ENCODE measurements around the gene PALLD. TPM values are rescaled to one million over a fixed set of nuclear protein-coding genes. Genes with fewer than 3 reads are reported as not detected.

Gene PALLD
- total RNA-seq, 2 donors from 2014 or later: 649 to 791 TPM

- DNase-seq (ENCODE audit: low spot score): no peak
- intact Hi-C loops (cut with DNase I): no loop called here
Measured at GRCh38 chr4:168731006-168731636, 234.3 kb downstream of the PALLD start.

- DNase-seq (ENCODE audit: low spot score): no peak
- intact Hi-C loops (cut with DNase I): no loop called here
Measured at GRCh38 chr4:168731706-168732414, 235.0 kb downstream of the PALLD start.

DNA sequence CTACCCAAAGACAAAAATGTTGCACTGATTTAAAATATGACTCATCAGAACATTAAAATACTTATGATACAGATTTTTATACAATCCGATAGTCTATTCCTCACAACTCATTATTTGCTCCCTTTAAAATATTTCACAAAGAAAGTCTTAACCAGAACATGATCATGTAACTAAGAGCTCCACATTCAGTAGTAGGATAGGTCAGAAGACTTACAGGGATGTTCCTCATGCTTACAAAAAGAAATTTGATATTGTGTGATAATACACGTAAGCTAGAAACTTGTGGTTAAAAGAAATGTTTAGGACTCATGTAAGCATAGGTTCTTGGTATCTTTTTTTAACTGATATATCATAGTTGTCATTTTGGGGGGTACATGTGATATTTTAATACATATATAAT is 235.9 kb downstream of the PALLD start:
- intact Hi-C loops (cut with DNase I): no loop called here
- no peak for DNase-seq (ENCODE audit: low spot score)

DNA sequence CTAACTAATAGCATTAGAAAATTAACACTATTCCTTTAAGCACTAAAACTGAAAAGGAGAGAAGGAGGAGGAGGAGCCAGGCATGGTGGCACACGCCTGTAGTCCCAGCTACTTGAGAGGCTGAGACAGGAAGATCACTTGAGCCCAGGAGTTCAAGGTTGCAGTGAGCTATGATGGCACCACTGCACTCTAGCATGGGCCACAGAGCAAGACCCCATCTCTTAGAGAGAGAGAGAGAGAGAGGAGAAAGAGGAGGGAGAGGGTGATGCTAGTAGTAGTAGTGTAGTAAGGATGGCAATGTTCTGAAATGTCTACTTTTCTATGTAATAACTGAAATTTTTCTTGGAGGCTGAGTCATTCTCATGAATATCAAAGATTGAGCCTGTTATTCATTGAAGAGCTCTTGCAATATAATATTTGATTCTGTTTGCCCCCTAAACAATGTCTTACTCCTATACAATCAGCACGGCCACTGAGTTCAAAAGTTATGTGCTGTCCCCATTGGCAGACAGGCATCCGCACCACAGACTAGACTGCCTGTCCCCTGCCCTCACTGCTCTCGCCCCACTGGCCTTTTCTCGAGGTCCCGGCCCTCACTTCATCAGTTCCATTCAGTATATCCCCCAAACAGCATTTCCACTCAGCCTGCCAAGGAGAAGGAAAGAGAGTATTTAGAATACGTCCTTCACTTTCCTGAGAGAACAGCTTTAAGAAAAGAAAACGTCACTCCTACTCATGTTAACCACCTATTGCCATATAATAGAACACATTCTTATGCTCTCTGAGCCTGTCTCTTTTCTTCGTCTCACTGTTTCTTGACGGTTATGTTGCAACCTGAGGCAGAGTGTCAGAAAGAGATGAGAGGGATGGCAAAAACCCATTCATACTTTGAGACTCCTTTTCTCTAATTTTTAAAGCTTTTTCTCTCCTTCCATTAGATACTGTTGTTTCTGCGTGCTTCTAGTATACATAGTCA is 238.1 kb downstream of the PALLD start:
- intact Hi-C loops (cut with DNase I): no loop called here
- no peak for DNase-seq (ENCODE audit: low spot score)

GRCh38 chr4:168735735-168736134 is 238.9 kb downstream of the PALLD start:
- intact Hi-C loops (cut with DNase I): no loop called here
- DNase-seq (ENCODE audit: low spot score): no peak

DNA sequence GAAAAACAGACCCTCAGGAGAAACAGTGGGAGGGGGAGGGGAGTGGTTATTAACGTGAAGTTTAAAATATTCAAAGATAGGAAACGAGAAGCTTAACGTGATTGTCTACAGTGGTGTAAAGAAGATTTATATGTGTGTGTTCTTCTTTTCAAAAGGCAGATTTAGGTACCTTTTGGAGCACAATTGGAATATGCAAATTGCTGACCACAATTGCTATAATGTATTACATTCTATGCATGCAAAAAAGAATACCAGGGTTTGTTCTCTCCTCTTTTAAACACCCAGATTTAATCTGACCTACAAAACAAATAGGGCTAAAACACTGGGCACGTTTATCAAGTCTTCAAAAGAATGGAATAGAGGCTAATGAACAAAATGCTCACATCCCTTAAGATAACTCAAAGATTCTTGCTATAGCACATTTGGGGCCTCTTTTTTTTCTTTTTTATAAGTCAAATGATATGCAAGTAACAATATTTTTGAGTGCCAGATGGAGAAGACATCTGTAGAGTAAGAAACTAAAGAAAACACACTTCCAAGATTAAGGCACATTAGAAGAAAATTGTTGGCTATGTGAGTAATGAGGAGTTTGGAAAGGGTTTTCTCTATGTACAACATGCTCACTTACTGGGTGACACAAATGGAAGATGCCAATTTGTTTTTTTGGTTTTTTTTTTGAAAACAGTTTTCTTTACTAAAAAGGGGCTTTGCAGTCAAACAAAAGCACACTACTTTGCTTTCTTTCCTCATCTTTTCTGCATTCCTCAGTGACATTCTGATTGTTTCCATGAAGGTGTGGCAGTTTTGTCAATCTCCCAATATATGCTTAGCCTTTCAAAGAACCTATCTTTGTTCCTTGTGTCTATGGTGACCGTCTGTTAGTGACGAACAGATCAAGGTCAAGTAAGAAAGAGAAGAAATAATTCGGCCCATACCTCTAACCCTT is 240.3 kb downstream of the PALLD start:
- intact Hi-C loops (cut with DNase I): no loop called here
- no peak for DNase-seq (ENCODE audit: low spot score)

DNA sequence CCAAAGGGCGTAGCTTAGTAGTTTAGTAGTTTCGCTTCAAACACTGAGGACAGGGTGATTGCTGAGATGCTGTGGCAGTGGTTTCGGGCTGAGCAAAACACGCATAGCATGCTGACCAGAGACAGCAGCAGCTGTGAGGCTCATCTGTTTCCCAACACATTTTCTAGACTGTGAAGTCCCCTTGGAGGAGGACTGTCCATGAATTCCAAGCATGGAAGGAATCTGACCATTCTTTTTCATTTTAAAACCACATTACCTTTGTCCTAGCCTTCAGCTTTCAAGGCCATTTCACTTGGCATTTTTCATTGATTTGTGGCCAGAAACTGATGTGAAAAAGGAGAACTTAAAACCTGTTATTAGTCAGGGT is 240.9 kb downstream of the PALLD start:
- intact Hi-C loops (cut with DNase I): no loop called here
- no peak for DNase-seq (ENCODE audit: low spot score)

GRCh38 chr4:168739886-168740285 is 243.0 kb downstream of the PALLD start:
- intact Hi-C loops (cut with DNase I): no loop called here
- DNase-seq (ENCODE audit: low spot score): no peak

DNA sequence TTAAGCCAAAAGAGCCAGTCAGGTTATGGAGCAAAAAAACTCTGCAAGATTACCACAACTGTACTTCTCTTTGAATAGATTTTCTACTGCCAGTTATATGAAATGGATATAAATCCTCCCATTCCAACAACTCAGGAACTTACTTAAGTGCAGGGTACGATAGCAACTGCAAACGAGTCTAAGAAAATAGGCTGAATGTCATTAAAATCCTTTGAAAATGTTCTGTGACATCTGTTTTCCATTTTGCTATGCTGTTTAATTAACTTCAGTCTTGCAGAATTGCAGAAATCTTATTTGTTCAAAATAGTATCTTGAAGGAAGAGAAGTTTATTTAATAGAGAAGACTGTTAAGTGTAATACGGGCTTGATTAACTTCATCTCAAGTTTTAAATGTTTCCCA is 243.8 kb downstream of the PALLD start:
- no peak for DNase-seq (ENCODE audit: low spot score)
- intact Hi-C loops (cut with DNase I): no loop called here

DNA sequence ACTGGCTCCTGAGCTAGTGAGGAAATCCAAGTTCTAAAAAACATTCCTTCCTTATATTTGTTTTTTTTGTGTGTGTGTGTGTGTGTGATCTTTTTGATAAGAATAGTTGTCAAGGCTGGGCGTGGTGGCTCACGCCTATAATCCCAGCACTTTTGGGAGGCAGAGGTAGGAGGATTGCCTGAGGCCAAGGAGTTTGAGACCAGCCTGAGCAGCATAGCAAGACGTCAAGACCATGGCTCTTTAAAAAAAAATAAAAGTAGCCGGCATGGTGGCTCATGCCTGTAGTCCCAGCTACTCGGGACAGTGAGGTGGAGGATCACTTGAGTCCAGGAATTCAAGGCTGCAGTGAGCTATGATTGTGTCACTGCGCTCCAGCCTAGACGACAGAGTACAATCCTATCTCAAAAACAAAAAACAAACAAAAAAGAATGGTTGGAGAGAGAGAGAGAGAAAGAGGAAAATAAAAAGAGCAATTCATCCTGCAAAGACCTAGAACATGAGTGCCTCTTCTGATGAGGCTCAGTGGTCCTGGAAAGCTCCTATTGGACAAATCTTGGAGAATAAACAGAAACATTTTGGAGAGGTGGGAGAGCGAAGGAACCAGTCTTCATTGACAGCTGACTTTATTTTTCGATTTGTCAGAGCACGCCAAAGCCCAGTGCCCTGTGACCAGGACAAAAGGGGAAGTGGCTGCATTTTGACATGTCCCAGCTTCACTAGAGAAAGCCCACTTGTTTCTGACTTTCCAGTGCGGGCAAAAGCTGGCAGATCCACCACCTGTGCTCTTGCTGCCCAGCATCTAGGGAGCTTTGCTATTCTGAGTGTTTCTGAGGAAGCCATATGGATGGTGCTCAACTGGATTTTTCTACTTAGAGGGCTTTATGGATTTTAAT is 244.7 kb downstream of the PALLD start:
- no peak for DNase-seq (ENCODE audit: low spot score)
- intact Hi-C loops (cut with DNase I): no loop called here

GRCh38 chr4:168743131-168743530 is 246.3 kb downstream of the PALLD start:
- DNase-seq (ENCODE audit: low spot score): no peak
- intact Hi-C loops (cut with DNase I): no loop called here

- no peak for DNase-seq (ENCODE audit: low spot score)
- intact Hi-C loops (cut with DNase I): no loop called here
Measured at GRCh38 chr4:168743601-168744000, 246.7 kb downstream of the PALLD start.

DNA sequence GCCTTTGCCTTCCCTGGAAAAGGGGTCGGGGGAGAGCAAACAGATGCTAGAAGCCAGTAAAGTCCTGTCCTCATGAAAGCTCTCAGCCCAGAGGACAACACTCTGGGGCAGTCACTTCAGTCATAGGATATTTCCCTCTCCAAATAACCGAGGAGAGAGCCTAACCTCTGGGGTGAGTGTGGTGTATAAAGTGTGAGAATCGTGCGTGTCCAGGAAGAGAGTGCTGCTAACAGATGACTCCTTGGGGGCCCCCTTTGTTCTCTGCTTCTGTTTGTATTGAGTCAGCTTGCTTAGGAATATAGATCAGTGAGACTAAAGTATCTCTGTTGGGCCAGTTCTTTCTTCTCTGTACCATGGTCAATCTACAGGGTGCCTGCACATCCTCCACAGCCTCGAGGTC is 247.2 kb downstream of the PALLD start:
- intact Hi-C loops (cut with DNase I): no loop called here

GRCh38 chr4:168748807-168749206 is 252.0 kb downstream of the PALLD start:
- intact Hi-C loops (cut with DNase I): no loop called here
- no peak for DNase-seq (ENCODE audit: low spot score)

More for the DNA sequence above, 247.2 kb downstream of the PALLD start:
- DNase-seq (ENCODE audit: low spot score): no peak

- intact Hi-C loops (cut with DNase I): no loop called here
- DNase-seq (ENCODE audit: low spot score): no peak
Measured at GRCh38 chr4:168751263-168752225, 254.7 kb downstream of the PALLD start.

DNA sequence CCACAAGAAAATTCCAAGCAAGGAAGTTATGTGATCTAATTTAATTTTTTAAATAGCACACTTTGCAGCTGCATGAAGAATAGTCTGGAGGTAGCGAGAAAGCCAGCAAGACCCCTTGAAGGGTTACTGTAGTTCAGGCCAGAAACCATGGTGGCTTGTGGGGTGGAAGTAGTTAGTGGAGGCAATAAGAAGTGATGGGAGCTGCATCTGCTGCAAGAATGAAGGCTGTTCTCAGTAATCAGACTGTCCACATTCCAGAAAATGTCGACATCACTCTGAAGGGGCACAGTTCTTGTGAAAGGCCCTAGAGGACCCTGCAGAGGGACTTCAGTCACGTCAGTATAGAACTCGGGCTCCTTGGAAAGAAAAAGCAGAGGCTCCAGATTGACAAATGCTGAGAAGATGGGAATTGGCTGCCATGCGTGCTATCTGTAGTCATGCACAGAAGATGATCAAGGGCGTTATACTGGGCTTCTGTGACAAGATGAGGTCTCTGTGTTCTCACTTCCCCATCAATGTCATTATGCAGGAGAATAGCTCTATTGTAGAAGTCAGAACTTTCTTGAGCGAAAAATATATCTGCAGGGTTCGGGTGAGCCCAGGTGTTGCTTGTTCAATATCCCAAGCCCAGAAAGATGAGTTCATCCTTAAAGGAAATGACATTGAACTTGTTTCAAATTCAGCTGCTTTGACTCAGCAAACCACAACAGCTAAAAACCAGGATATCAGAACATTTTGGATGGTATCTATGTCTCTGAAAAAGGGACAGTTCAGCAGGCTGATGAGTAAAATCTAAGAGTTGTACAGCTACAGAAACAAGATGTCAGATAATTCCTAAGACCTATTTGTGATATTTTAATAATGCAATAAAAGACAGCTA is 259.0 kb downstream of the PALLD start:
- intact Hi-C loops (cut with DNase I): no loop called here
- no peak for DNase-seq (ENCODE audit: low spot score)

All from posterior vena cava (tissue), 2 donors.